Keratinocyte (primary cell): ENCODE data around the gene NOB1. TPM values are rescaled to one million over a fixed set of nuclear protein-coding genes. Genes with fewer than 3 reads are reported as not detected.

Experiments used
- DNase-seq: peaks from one replicate; pipeline ENCODE4 v3.0.0-alpha.2; 2011; ENCODE audit warnings: low read depth, missing footprints, low spot score
- FAIRE-seq: peaks from 2 replicates; lab custom pipeline; 2011; peaks lifted over from hg19 to GRCh38; lab: Jason Lieb, UNC
- H2AFZ ChIP-seq: 2 replicates; pipeline ENCODE4 v1.6.0; 2012; ENCODE audit warnings: low read length, control low read depth, inconsistent platforms; ENCODE audit not compliant: control insufficient read depth
- H3K27ac ChIP-seq: 2 replicates; pipeline ENCODE4 v1.5.1; 2011; ENCODE audit warnings: low read length; ENCODE audit not compliant: control insufficient read depth, insufficient read depth
- H3K27me3 ChIP-seq: 3 replicates; pipeline ENCODE4 v1.6.0; 2011; ENCODE audit warnings: low read length; ENCODE audit not compliant: control insufficient read depth, insufficient read depth; ENCODE audit errors: extremely low read depth
- H3K36me3 ChIP-seq, 2 experiments: 2 replicates in 1 of 2; 3 replicates in 1 of 2; pipeline ENCODE4 v1.5.1; 2011; ENCODE audit warnings: low read length in 2 of 2, mild to moderate bottlenecking in 1 of 2; ENCODE audit not compliant: control insufficient read depth in 2 of 2, insufficient read depth in 2 of 2; ENCODE audit errors: extremely low read depth in 1 of 2
- H3K4me1 ChIP-seq: 3 replicates; pipeline ENCODE4 v1.5.1; 2011; ENCODE audit warnings: low read length; ENCODE audit not compliant: control insufficient read depth, insufficient read depth; ENCODE audit errors: extremely low read depth
- H3K4me2 ChIP-seq: 3 replicates; pipeline ENCODE4 v1.6.0; 2011; ENCODE audit warnings: low read depth, low read length; ENCODE audit not compliant: control insufficient read depth, insufficient read depth; ENCODE audit errors: extremely low read depth
- H3K4me3 ChIP-seq, 3 experiments: fragments of 200-600 bp in 1 of 3; sonication (generic) in 1 of 3; 2 replicates in 2 of 3; 3 replicates in 1 of 3; pipeline ENCODE4 v1.5.1; 2011 to 2016; ENCODE audit warnings: low read length in 3 of 3, mild to moderate bottlenecking in 3 of 3, control low read depth in 2 of 3, inconsistent platforms in 1 of 3, low read depth in 1 of 3, mixed read lengths in 1 of 3, mixed run types in 1 of 3, moderate library complexity in 1 of 3; ENCODE audit not compliant: control insufficient read depth in 2 of 3, insufficient read depth in 2 of 3; ENCODE audit errors: extremely low read depth in 1 of 3
- H3K79me2 ChIP-seq: 2 replicates; pipeline ENCODE4 v1.6.0; 2012; ENCODE audit warnings: low read length; ENCODE audit not compliant: control insufficient read depth, insufficient read depth
- H3K9ac ChIP-seq: 3 replicates; pipeline ENCODE4 v1.6.0; 2011; ENCODE audit warnings: low read length; ENCODE audit not compliant: control insufficient read depth, insufficient read depth; ENCODE audit errors: extremely low read depth
- H3K9me1 ChIP-seq: 3 replicates; pipeline ENCODE4 v1.6.0; 2011; ENCODE audit warnings: low read length; ENCODE audit not compliant: control insufficient read depth, insufficient read depth; ENCODE audit errors: extremely low read depth
- H3K9me3 ChIP-seq: 2 replicates; pipeline ENCODE4 v1.5.1; 2012; ENCODE audit warnings: low read depth, low read length; ENCODE audit not compliant: control insufficient read depth
- H4K20me1 ChIP-seq: 3 replicates; pipeline ENCODE4 v1.6.0; 2011; ENCODE audit warnings: low read length; ENCODE audit not compliant: control insufficient read depth, insufficient read depth; ENCODE audit errors: extremely low read depth
- CTCF ChIP-seq, 3 experiments: IDR thresholded peaks in 1 of 3; conservative IDR thresholded peaks in 1 of 3; optimal IDR thresholded peaks in 1 of 3; 2 replicates in 2 of 3; 3 replicates in 1 of 3; pipeline versions ENCODE3 to v1.5.1; 2011; ENCODE audit warnings: low read length in 3 of 3, mild to moderate bottlenecking in 3 of 3, moderate library complexity in 2 of 3, control low read depth in 1 of 3, inconsistent platforms in 1 of 3; ENCODE audit not compliant: insufficient read depth in 2 of 3; ENCODE audit errors: extremely low read depth in 1 of 3
- EZH2 ChIP-seq: IDR thresholded peaks from one replicate; pipeline ENCODE4 v1.6.1; 2012; ENCODE audit warnings: inconsistent platforms, mild to moderate bottlenecking, low read length, moderate library complexity
- dilution Hi-C: fragments of 300-500 bp; cut with MboI; formaldehyde crosslinking; loops from one replicate; pipeline ENCODE4 v1.7.0; 2020; ENCODE audit warnings: low sequenced_read_pairs; ENCODE audit not compliant: extremely low pct_ligation_motif_present
- polyA plus RNA-seq, 5 experiments: library from polyadenylated mRNA; depleted of rRNA in 3 of 5; stranded (reverse) in 3 of 5; stranded (forward) in 1 of 5; unstranded in 1 of 5; fragments of >200 nt; gene quantifications; 1 replicate in 1 of 5; 2 replicates in 3 of 5; 3 replicates in 1 of 5; pipeline versions ENCODE4 v1.2.1 to v1.2.3, GENCODE V29; 2011 to 2012; ENCODE audit warnings: missing spikeins in 2 of 5, low read depth in 1 of 5, low replicate concordance in 1 of 5

Gene NOB1
- polyA plus RNA-seq, 1 donor (not counting 4 experiments of a cell fraction or from before 2014, with no cell fraction given), result 63.0 TPM

GRCh38 chr16:69701452-69701851, 53.3 kb downstream of the NOB1 start:
- H3K9ac ChIP-seq, result no peak overlapping the region
- FAIRE-seq (no peak), DNase-seq (no peak)
- H2AFZ ChIP-seq, result no peak overlapping the region
- dilution Hi-C loops, result no loop called here
- H3K79me2 ChIP-seq, result peaks cover 8% of the 10 kb centered on the region
- H3K9me3 ChIP-seq, result no peaks in the 10 kb centered on the region
- no peaks in the 10 kb centered on the region for H3K27me3 ChIP-seq
- no peaks in the 10 kb centered on the region for H4K20me1 ChIP-seq
- H3K4me2 ChIP-seq, result no peak overlapping the region
- no peak overlapping the region for H3K27ac ChIP-seq
- no peak for TF ChIP-seq CTCF (optimal IDR thresholded peaks at IDR 0.05 in 1 of 3, IDR thresholded peaks at IDR 0.05 in 1 of 3, conservative IDR thresholded peaks at IDR 0.05 in 1 of 3; ENCODE audit: extremely low read depth in 1 of 3, insufficient read depth in 2 of 3, low read length in 3 of 3)
- no peak for TF ChIP-seq EZH2
- H3K9me1 ChIP-seq, result no peaks in the 10 kb centered on the region
- H3K36me3 ChIP-seq, result peaks cover 4 to 13% of the 10 kb centered on the region in 2 experiments
- H3K4me3 ChIP-seq, result no peak overlapping the region
- H3K4me1 ChIP-seq, result peaks cover 9% of the 10 kb centered on the region

- Histone ChIP-seq H2AFZ (no peak overlapping the region), H3K36me3 (peaks cover 11 to 25% of the 10 kb centered on the region in 2 experiments), H4K20me1 (no peaks in the 10 kb centered on the region), H3K9ac (no peak overlapping the region), H3K9me1 (no peaks in the 10 kb centered on the region), H3K9me3 (no peaks in the 10 kb centered on the region), H3K4me1 (peaks cover 3% of the 10 kb centered on the region), H3K4me2 (no peak overlapping the region), H3K27me3 (no peaks in the 10 kb centered on the region), H3K27ac (no peak overlapping the region), H3K4me3 (no peak overlapping the region), H3K79me2 (peaks cover 8% of the 10 kb centered on the region)
- dilution Hi-C loops, result no loop called here
- TF ChIP-seq EZH2 (no peak), CTCF (optimal IDR thresholded peaks at IDR 0.05 in 1 of 3, IDR thresholded peaks at IDR 0.05 in 1 of 3, conservative IDR thresholded peaks at IDR 0.05 in 1 of 3; ENCODE audit: extremely low read depth in 1 of 3, insufficient read depth in 2 of 3, low read length in 3 of 3) (no peak)
- no peak for FAIRE-seq
- no peak for DNase-seq
Observed at GRCh38 chr16:69699915-69700314, 54.8 kb downstream of the NOB1 start.
